ENCODE measurements around the gene EAF1.
"Not testable (repeated sequence)": the region's sequence is repeated elsewhere in the genome, so short reads cannot be mapped to it uniquely, and the experiment has no call there.

Gene EAF1

DNA sequence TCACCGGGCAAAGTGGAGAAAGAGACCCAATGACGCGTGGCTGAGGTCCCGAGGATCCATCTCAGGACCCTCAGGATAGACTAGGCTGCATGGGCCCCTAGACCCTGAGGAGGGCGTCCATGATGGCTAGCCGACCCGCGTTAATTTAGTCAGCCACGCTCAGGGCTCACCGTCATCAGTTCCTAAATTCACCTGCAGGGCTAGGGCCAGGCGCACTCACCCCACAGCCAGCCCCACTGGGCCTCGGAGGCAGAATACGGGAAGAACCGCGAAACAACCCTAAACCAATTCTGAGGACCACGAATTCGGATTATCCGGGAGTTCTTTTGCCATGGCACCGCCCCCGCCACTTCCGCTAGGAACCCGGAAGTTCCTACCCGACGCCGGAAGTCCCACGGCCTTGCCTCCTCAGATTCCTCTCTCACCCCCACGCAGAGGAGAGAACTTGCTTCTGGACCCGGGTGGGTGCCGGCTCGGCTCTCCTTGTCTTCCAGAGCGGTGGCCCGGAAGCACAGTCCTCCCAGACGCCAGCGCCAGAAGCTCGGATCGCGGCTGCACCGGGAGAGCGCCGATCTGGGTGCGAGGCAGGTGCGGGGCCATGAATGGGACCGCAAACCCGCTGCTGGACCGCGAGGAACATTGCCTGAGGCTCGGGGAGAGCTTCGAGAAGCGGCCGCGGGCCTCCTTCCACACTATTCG lies at the start of gene EAF1, which contains the start of gene METTL6:
TSS of gene EAF1 (plus strand) at position 417 of the 699 bp plus-strand sequence. CDS start at position 599, 182 bp downstream.
TSS of gene METTL6 (minus strand) at position 363 of the 699 bp plus-strand sequence. CDS start 1,033 bp downstream, outside the sequence.
- DNase-seq (ENCODE audit: low read depth in 2 of 2) = peak; percentile 76 to 82

DNA sequence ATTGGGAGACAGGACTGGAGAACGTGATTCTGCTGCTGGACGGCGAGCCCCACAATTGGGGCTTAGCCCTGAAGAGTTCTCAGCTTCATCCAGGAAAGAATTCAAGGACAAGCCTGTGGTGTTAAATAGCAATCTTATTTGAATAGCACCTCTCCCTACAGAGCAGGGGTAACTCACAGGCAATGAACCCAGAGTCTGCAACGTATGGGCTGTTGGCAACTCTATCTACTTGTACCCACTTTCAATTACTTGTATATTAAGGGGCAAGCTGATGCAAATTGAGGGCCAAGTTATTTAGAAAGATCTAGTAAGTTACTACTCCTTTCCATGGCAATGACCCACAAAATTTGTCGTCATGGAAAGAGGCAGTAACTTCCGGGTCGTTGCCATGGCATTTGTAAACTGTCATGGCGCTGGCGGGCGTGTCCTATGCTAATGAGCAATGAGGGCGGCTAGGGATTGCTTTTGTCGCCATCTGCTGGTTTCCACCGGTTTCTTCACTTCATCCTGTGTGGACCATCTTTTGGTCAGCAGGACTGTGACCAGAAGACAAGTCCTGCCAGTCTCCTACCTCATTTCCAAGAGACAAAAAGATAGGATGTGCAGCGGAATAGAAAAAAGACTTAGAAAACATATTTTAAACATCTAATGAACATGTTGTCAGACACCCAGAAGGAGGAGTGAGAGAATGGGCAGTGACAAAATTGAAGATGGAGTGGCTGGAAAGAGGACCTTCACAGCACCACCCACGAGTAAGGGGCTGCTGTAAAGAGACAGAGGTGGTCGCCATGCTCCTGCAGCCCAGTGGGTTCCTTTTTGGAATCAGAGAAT lies 49.2 kb upstream of the EAF1 start:
- DNase-seq (ENCODE audit: low read depth in 2 of 2) = peak; percentile 86 to 90

DNA sequence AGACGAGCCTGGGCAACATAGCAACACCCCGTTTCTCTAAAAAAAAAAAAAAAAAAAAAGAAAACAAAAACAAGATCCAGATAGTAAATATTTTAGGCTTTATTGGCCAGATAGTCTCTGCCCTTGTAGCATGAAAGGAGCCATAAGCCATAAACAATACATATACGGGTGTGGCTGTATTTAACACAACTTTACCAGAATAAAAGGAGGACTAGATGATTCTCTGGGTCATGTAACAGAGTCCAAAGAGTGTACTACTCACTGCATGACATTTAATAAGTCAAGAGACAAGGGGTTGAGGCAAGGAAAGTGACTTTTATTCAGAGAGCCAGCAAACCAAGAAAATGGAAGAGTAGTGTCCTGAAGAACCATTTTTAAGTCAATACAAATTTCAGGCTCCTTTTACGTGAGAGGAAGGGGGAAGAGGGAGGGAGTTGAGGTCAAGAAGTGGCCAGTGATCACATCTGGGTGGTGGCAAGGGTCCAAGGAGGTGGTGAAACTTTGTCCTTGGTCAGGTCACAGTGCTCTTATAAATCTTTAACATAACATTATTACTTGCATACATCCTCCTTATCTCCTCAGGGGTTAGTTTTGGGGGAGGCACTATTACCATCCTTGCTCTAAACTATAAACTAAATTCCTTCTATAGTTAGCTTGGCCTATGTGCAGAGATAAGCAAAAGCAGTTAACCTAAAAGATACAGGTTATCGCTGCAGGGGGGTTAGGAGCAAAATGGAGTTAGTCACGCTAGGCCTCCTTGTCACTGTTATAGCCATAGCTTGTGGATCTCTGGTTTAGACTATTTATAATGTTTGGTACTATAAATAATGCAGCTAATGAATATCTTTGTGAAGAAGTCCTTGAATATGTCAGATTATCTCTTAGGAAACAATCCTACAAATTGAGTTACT lies 46.2 kb upstream of the EAF1 start:
- no peak for DNase-seq (ENCODE audit: low read depth in 2 of 2)

DNA sequence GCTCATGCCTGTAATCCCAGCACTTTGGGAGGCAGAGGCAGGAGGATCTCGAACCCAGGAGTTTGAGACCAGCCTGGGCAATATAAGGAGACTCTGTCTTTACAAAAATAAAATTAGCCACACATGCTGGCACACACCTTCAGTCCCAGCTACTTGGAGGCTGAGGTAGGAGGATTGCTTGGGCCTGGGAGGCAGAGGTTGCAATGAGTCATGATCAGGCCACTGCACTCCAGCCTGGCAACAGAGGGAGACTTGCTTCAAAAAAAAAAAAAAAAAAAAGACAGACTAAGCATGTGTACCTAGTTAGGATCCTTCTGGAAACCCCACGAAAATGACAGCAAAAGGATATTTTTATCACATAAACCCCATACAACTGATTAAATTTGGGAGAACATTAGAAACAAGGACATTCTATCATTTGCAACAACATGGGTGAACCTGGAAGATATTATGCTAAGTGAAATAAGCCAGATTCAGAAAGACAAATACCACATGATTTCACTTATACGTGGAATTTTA lies 44.9 kb upstream of the EAF1 start:
- no peak for DNase-seq (ENCODE audit: low read depth in 2 of 2)

DNA sequence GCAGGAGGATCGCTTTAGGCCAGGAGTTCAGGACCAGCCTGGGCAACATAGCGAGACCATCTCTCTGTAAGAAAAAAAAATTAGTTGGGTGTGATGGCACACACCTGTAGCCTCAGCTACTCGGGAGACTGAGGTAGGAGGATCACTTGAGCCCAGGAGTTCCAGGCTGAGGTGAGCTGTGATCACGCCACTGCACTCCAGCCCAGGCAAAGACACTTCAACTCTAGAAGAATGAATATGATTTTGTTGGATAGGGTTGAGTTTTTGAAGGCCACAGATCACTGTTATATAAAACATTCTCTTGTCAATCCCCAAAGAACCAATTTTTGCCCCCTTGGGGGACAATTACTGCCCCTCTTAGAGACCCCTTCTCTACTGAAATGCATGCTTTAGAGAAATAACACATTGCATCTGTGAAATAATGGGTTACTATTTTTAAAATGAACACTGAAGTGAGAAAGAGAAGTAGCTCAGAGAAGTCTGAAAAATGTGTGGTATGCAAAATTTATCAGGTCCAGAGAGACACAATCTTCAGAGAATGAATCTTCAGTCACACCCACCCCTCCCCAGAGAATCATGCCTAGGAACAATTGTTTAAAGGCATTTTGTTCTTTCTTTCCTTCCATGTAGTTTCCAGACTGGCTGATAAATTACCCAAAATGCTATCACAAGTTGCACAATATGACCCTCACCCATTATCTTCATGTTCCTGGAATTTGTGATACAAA lies 42.7 kb upstream of the EAF1 start:
- DNase-seq (ENCODE audit: low read depth in 2 of 2) = no peak

DNA sequence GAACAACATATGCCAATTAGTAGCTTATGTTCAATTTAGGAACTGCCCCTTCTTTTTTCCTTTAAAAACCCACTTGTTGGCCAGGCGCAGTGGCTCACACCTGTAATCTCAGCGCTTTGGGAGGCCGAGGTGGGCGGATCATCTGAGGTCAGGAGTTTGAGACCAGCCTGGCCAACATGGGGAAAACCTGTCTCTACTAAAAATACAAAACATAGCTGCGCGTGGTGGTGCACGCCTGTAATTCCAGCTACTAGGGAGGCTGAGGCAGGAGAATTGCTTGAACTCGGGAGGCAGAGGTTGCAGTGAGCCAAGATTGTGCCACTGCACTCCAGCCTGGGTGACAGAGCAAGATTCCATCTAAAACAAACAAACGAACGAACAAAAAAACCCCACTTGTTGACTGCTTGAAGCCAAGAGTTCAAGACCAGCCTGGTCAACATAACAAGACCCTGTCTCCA lies 42.1 kb upstream of the EAF1 start:
- not testable (repeated sequence) for DNase-seq (ENCODE audit: low read depth in 2 of 2)

DNA sequence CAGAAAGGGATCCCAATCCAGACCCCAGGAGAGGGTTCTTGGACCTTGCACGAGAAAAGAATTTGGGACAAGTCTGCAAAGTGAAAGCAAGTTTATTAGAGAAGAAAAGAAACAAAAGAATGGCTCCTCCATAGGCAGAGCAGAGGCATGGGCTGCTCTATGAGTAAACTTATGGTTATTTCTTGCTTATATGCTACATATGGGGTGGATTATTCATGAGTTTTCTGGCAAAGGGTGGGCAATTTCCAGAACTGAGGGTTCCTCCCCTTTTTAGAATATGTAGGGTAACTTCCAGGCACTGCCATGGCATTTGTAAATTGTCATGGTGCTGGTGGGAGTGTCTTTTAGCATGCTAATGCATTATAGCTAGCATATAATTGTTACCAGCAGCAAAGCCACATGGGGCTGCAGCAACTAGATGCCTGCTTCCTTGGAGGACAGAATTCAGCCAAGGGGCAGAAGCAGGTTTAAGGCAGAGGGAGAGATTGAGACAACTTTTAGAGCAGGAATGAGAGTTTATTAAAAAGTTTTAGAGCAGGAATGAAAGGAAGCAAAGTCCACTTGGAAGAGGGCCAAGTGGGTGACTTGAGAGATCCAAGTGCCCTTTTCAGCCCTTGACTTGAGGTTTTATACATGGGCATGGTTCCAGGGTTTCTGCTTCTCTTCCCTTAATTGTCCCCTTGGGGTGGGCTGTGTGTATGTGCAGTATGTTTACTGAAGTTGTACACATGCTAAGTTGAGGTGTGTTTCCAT lies 41.3 kb upstream of the EAF1 start:
- no peak for DNase-seq (ENCODE audit: low read depth in 2 of 2)

DNA sequence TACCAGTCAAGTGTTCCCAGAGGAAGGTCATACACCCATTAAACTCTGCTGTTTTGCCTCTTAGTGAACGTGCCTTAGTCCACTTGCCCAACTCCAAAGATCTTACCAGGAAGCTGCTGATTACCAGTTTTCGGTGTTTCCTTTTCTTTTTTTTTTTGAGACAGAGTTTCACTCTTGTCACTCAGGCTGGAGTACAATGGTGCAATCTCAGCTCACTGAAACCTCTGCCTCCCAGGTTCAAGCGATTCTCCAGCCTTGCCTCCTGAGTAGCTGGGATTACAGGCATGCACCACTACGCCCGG lies 40.8 kb upstream of the EAF1 start:
- not testable (repeated sequence) for DNase-seq (ENCODE audit: low read depth in 2 of 2)

DNA sequence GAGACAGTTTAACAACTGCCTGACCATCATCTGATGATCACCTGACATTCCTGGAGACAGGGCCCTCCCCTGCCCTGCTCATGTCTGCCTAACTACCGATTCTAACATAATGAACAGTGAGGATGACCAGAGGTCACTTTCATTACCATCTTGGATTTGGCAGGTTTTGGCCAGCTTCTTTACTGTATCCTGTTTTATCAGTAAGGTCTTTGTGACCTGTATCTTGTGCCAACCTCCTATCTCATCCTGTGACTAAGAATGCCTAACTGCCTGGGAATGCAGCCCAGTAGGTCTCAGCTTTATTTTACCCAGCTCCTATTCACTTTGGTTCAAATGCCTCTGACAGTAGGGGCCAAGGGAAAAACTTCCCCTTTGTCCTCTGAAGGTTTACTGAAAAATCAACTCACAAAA lies 40.2 kb upstream of the EAF1 start:
- DNase-seq (ENCODE audit: low read depth in 2 of 2) = no peak

DNA sequence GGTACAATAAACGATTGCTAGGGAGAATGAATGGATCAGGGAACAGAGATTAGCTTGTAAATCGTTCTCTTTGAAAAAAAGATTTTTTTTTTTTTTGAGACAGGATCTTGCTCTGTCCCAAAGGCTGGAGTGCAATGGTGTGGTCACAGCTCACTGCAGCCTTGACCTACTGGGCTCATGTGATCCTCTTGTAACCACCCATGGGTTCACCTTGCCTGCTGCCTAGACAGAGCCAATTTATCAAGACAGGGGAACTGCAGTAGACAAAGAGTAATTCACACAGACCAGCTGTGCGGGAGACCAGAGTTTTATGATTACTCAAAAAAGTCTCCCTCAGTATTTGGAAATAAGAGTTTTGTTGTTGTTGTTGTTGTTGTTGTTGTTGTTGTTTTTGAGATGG lies 39.7 kb upstream of the EAF1 start:
- no peak for DNase-seq (ENCODE audit: low read depth in 2 of 2)

DNA sequence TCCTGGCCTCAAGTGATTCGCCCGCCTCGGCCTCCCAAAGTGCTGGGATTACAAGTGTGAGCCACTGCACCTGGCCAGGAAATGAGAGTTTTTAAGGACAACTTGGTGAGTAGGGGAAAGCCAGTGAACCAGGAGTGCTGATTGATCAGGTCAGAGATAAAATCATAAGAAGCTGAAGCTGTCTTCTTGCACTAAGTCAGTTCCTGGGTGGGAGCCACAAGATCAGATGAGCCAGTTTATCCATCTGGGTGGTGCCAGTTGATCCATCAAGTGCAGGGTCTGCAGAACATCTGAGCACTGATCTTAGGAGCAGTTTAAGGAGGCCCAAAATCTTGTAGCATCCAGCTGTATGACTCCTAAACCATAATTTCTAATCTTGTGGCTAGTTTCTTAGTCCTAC lies 39.1 kb upstream of the EAF1 start:
- not testable (repeated sequence) for DNase-seq (ENCODE audit: low read depth in 2 of 2)

DNA sequence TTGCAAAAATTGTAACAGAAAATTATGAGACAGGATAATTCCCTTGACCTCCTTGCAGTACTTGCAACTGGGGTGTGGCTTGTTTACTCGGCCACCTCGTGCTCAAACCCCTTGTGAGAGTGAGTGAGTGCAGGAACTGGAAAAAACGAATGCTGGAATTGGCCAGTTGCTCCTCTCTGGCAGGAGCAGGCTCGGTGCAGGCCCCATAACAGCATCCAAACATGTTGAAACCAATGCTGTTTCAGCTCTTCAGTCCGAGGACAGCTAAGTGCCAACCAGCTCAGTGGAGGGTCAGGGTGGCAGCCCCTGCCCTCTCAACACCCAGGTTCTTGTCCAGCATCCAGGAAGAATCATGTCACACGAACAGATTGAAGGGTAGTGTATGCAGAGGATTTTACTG lies 36.9 kb upstream of the EAF1 start:
- no peak for DNase-seq (ENCODE audit: low read depth in 2 of 2)

DNA sequence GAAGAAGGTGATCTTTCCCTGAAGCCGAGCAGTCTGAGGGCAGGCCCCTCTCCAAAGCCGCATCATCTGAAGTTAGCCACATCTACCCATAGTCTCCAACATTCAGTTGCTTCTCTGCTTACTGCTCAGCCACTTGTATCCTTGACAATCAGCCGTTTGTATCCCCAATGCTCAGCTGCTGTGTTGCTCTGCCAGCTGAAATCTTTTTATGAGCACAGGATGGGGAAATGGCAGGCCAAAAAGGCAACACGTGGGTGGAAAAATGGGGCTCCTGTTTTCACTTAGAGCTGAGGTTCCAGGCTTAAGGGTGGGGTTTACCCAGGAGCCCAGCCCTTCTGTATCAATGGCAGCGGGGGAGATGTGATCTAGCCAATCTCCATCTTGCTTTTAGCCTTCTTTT lies 36.4 kb upstream of the EAF1 start:
- DNase-seq (ENCODE audit: low read depth in 2 of 2) = no peak

DNA sequence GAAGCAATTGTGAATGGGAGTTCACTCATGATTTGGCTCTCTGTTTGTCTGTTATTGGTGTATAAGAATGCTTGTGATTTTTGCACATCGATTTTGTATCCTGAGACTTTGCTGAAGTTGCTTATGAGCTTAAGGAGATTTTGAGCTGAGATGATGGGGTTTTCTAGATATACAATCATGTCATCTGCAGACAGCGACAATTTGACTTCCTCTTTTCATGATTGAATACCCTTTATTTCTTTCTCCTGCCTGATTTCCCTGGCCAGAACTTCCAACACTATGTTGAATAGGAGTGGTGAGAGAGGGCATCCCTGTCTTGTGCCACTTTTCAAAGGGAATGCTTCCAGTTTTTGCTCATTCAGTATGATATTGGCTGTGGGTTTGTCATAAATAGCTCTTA lies 34.1 kb upstream of the EAF1 start:
- DNase-seq (ENCODE audit: low read depth in 2 of 2) = not testable (repeated sequence)

DNA sequence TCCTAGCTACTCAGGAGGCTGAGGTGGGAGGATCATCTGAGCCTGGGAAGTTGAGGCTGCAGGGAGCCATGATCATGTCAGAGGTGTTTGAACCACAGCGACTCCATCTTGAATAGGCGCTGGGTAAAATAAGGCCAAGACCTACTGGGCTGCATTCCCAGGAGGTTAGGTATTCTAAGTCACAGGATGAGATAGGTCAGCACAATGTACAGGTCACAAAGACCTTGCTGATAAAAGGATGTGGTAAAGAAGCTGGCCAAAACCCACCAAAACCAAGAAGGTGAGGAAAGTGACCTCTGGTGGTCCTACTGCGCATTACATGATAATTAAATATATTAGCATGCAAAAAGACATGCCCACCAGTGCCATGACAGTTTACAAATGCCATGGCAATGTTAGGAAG lies 28.7 kb upstream of the EAF1 start:
- not testable (repeated sequence) for DNase-seq (ENCODE audit: low read depth in 2 of 2)

DNA sequence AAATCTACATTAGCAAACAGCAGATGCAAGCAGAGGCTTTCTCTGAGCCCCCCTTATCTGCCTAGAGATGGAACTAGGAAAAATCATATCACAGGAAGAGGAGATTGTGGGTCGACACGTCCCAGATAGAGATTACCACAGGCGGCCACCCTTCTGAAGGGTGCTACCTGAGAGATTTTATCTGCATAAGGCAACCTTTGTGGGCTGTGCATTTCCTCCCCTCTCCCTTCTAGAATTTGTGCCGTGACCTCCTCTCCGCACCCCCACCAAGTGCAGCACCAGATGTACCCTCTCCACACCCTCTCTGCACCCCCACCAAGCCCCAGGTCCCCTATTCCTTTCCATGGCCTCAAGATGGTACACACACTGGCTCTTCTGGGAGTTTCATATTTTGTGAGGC lies 27.4 kb upstream of the EAF1 start:
- DNase-seq (ENCODE audit: low read depth in 2 of 2) = no peak

DNA sequence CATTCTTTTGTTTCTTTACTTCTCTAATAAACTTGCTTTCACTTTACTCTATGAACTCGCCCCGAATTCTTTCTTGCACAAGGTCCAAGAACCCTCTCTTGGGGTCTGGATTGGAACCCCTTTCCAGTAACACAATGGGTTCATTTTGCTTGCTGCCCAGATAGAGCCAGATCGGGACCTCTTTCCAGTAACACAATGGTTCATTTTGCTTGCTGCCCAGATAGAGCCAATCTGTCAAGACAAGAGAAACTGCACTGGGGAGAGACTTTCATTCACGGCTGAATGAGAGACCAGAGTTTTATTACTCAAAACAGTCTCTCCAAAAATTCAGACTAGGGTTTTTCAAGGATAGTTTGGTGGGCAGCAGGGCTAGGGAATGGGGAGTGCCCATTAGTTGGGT lies 25.5 kb upstream of the EAF1 start:
- DNase-seq (ENCODE audit: low read depth in 2 of 2) = no peak

DNA sequence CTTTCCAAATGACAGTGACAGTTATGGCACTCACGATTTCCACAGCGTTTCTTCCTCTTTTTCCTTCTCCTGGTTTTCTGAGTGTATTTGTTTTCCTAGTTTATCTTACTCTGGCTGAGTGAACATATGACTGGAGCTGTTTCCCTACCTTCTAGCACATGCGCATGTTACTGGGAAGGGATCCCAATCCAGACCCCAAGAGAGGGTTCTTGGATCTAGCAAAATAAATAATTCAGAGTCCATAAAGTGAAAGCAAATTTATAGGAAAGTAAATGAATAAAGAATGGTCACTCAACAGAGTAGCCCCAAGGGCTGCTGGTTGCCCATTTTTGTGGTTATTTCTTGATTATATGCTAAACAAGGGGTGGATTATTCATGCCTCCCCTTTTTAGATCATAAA lies 23.9 kb upstream of the EAF1 start:
- DNase-seq (ENCODE audit: low read depth in 2 of 2) = no peak

DNA sequence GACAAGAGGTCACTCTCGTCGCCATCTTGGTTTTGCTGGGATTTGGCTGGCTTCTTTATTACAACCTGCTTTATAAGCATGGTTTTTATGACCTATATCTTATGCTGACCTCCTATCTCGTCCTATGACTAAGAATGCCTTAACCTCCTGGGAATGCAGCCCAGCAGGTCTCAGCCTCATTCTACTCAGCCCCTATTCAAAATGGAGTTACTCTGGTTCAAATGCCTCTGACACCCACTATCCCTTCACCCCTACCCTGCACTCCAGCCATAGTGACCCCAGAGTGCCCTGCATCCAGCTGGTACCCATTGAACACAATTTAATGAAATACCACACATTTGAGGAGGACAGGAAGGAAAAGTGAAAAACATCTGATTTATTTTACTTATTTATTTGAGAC lies 23.4 kb upstream of the EAF1 start:
- DNase-seq (ENCODE audit: low read depth in 2 of 2) = no peak

DNA sequence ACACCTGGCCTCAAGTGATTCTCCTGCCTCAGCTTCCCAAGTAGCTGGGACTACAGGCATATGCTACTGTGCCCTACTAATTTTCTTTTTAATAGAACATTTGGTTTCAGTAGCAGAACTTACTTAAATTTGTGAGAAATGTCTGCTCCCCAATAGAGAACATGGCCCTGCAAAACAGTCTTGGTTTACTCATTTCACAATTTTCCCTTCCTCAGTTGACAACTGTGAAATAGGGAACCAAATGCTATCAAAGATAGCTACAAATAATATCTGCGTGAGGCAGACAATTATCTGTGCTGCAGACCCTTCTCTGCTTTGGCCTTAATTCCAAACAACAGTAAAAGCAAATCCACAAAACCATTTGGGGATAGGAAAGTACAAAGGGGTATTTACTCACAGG lies 22.6 kb upstream of the EAF1 start:
- DNase-seq (ENCODE audit: low read depth in 2 of 2) = no peak

Measured in activated CD4-positive, alpha-beta T cell treated with anti-CD3 and anti-CD28 coated beads for 24 hours (primary cell).